Measurements from ENCODE around the gene HOXD8.

Gene HOXD8

DNA sequence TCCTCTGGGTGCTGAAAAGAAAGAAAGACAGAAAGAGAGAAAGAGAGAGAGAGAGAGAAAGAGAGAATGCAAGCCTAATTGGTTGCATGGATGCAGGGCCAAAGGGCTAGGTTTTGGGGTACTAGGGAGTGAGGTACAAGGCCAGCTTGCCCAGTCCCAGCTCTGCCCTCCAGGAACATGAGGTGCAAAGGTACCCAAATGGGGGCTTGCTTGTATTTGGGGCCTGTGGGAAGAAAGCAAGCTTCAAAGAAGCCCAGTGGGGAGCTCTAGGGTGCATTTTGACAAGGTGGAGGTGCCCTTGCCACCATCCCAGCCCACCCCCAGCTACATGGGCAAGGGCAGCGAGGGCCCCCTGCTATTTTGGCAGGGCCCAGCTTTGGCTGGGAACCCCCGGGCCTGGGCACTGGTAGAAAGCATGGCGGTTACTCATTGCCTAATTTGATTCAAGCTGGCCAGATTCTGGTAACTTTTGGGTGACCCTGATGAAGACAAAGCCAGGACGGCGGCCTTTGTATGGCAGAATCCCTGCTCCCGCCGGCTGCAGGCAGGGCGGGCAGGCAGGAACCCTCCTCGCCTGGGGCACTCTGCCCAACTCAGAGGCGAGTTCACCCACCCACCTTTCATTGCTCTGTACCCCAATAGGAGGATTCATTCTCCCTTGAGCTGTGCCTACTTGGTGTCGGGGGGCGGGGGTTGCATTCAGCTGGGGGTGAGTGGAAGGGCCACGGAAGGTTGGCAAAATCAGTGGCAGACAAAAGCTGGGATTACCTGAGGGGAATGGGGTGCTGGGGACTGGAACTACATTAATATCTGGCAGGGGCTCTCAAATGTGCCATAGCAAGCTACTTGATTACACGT is 21.3 kb downstream of the HOXD8 start (continued):
- TF ChIP-seq, protein P1, sequence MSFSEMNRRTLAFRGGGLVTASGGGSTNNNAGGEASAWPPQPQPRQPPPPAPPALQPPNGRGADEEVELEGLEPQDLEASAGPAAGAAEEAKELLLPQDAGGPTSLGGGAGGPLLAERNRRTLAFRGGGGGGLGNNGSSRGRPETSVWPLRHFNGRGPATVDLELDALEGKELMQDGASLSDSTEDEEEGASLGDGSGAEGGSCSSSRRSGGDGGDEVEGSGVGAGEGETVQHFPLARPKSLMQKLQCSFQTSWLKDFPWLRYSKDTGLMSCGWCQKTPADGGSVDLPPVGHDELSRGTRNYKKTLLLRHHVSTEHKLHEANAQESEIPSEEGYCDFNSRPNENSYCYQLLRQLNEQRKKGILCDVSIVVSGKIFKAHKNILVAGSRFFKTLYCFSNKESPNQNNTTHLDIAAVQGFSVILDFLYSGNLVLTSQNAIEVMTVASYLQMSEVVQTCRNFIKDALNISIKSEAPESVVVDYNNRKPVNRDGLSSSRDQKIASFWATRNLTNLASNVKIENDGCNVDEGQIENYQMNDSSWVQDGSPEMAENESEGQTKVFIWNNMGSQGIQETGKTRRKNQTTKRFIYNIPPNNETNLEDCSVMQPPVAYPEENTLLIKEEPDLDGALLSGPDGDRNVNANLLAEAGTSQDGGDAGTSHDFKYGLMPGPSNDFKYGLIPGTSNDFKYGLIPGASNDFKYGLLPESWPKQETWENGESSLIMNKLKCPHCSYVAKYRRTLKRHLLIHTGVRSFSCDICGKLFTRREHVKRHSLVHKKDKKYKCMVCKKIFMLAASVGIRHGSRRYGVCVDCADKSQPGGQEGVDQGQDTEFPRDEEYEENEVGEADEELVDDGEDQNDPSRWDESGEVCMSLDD (tag by site-specific recombination; IDR thresholded peaks at IDR 0.05) = no peak
- TF ChIP-seq, protein P2, sequence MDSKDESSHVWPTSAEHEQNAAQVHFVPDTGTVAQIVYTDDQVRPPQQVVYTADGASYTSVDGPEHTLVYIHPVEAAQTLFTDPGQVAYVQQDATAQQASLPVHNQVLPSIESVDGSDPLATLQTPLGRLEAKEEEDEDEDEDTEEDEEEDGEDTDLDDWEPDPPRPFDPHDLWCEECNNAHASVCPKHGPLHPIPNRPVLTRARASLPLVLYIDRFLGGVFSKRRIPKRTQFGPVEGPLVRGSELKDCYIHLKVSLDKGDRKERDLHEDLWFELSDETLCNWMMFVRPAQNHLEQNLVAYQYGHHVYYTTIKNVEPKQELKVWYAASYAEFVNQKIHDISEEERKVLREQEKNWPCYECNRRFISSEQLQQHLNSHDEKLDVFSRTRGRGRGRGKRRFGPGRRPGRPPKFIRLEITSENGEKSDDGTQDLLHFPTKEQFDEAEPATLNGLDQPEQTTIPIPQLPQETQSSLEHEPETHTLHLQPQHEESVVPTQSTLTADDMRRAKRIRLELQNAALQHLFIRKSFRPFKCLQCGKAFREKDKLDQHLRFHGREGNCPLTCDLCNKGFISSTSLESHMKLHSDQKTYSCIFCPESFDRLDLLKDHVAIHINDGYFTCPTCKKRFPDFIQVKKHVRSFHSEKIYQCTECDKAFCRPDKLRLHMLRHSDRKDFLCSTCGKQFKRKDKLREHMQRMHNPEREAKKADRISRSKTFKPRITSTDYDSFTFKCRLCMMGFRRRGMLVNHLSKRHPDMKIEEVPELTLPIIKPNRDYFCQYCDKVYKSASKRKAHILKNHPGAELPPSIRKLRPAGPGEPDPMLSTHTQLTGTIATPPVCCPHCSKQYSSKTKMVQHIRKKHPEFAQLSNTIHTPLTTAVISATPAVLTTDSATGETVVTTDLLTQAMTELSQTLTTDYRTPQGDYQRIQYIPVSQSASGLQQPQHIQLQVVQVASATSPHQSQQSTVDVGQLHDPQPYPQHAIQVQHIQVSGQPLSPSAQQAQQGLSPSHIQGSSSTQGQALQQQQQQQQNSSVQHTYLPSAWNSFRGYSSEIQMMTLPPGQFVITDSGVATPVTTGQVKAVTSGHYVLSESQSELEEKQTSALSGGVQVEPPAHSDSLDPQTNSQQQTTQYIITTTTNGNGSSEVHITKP (tag by site-specific recombination; IDR thresholded peaks at IDR 0.05) = no peak
- no peak for TF ChIP-seq ZFP41 (tag by site-specific recombination; IDR thresholded peaks at IDR 0.05; ENCODE audit: borderline replicate concordance)

DNA sequence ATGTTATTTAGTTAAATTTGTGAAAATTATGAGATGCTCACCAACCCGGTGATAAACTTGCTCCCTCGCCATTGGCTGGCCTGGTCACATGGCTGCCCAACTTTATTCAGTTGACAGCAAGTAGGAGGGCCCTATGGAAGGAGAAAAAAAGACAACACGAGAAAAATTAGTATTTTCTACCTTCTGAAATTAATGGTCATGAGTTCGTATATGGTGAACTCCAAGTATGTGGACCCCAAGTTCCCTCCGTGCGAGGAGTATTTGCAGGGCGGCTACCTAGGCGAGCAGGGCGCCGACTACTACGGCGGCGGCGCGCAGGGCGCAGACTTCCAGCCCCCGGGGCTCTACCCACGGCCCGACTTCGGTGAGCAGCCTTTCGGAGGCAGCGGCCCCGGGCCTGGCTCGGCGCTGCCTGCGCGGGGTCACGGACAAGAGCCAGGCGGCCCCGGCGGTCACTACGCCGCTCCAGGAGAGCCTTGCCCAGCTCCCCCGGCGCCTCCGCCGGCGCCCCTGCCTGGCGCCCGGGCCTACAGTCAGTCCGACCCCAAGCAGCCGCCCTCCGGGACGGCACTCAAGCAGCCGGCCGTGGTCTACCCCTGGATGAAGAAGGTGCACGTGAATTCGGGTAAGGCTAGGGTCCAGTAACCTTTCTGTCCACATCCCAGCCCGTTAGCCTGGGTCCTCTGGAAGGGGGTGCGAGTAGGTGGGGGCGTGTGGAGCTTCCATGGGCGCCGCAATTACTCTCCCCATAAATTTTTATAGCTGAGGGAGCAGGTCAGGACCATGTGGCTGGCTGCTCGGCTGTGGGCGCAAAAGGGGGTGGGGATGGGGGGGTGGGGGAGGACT is 22.2 kb downstream of the HOXD8 start, which contains the start of gene HOXD4:
Gene HOXD4 (plus strand): TSS at position 109 of the 846 bp plus-strand sequence. CDS start 84 bp downstream, at position 193.
- Histone ChIP-seq H3K9me3 (ENCODE audit: control insufficient read depth, insufficient read depth, low read depth, low read length) (no peaks in the 10 kb centered on the region), H3K27ac (ENCODE audit: extremely low read depth, low read depth, low read length) (peak within 1 kb of the TSS; percentile 95), H3K4me1 (ENCODE audit: control insufficient read depth, insufficient read depth, low read length) (peaks cover 20% of the 10 kb centered on the region), H3K4me3 (ENCODE audit: low read depth, low read length) (peak within 1 kb of the TSS; percentile 66), H3K36me3 (ENCODE audit: control insufficient read depth in 2 of 2, insufficient read depth in 1 of 2, low read length in 2 of 2) (peaks cover 0 to 46% of the 10 kb centered on the region in 2 experiments; a peak in 1 of 3 replicates)
- ChIA-PET POLR2A (interaction anchor here (0.9 to 1.8 kb wide), 3 partner anchors 9 to 15 kb away, joined by 3 to 5 read pairs (median 4); no protein-coding TSS in a partner anchor), CTCF (interaction anchor here (0.7 to 3.2 kb wide), 8 partner anchors 11 to 978 kb away, joined by 3 to 17 read pairs (median 4); no protein-coding TSS in a partner anchor)
- no peak for TF ChIP-seq KLF9 (tag by site-specific recombination; IDR thresholded peaks at IDR 0.05; ENCODE audit: low read depth)
- no peak for TF ChIP-seq KLF8 (tag by site-specific recombination; IDR thresholded peaks at IDR 0.05)
- TF ChIP-seq, protein P3, sequence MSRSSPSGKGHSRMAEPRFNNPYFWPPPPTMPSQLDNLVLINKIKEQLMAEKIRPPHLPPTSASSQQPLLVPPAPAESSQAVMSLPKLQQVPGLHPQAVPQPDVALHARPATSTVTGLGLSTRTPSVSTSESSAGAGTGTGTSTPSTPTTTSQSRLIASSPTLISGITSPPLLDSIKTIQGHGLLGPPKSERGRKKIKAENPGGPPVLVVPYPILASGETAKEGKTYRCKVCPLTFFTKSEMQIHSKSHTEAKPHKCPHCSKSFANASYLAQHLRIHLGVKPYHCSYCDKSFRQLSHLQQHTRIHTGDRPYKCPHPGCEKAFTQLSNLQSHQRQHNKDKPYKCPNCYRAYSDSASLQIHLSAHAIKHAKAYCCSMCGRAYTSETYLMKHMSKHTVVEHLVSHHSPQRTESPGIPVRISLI (tag by site-specific recombination; IDR thresholded peaks at IDR 0.05) = no peak
- TF ChIP-seq ZNF311 (tag by site-specific recombination; IDR thresholded peaks at IDR 0.05; ENCODE audit: borderline replicate concordance) = no peak
- TF ChIP-seq, protein P4, sequence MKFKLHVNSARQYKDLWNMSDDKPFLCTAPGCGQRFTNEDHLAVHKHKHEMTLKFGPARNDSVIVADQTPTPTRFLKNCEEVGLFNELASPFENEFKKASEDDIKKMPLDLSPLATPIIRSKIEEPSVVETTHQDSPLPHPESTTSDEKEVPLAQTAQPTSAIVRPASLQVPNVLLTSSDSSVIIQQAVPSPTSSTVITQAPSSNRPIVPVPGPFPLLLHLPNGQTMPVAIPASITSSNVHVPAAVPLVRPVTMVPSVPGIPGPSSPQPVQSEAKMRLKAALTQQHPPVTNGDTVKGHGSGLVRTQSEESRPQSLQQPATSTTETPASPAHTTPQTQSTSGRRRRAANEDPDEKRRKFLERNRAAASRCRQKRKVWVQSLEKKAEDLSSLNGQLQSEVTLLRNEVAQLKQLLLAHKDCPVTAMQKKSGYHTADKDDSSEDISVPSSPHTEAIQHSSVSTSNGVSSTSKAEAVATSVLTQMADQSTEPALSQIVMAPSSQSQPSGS (tag by site-specific recombination; IDR thresholded peaks at IDR 0.05; ENCODE audit: low read depth) = no peak
- TF ChIP-seq ZNF785 (tag by site-specific recombination; IDR thresholded peaks at IDR 0.05) = no peak
- TF ChIP-seq ZNF423 (tag by site-specific recombination; IDR thresholded peaks at IDR 0.05) = no peak
- TF ChIP-seq ZBTB20 (tag by site-specific recombination; IDR thresholded peaks at IDR 0.05) = no peak
- no peak for TF ChIP-seq ZNF677 (tag by site-specific recombination; IDR thresholded peaks at IDR 0.05)
- no peak for TF ChIP-seq ZNF544 (tag by site-specific recombination; IDR thresholded peaks at IDR 0.05)
- TF ChIP-seq ZBTB8A (tag by site-specific recombination; IDR thresholded peaks at IDR 0.05) = no peak
- TF ChIP-seq ZNF416 (tag by site-specific recombination; IDR thresholded peaks at IDR 0.05) = no peak
- TF ChIP-seq, protein P1 (tag by site-specific recombination; IDR thresholded peaks at IDR 0.05) = no peak
